CD4-positive, alpha-beta T cell treated with Interleukin-6 for 4 hours (primary cell): ENCODE data around the gene LRRC74B.
"Not testable (repeated sequence)": the region's sequence is repeated elsewhere in the genome, so short reads cannot be mapped to it uniquely, and the experiment has no call there.

ENCODE experiments used
- DNase-seq: peaks from one replicate; pipeline ENCODE4 v3.0.0-alpha.2; 2020; ENCODE audit warnings: mixed read lengths

LRRC74B gene

GRCh38 chr22:21045585-21046294, at the start of gene LRRC74B:
TSS of gene LRRC74B (plus strand) at chr22:21045946. CDS start at chr22:21045987, 41 bp downstream.
- peak; percentile 73 for DNase-seq

GRCh38 chr22:20996031-20996410, 49.7 kb upstream of the LRRC74B start:
- DNase-seq, result no peak

- no peak for DNase-seq
These were observed 48.9 kb upstream of the LRRC74B start for GRCh38 chr22:20996598-20997535.

GRCh38 chr22:20997536-20998257, 48.0 kb upstream of the LRRC74B start:
- DNase-seq, result no peak

- DNase-seq, result no peak
These were observed 47.1 kb upstream of the LRRC74B start for GRCh38 chr22:20998411-20999336.

- no peak for DNase-seq
These were observed 46.2 kb upstream of the LRRC74B start for GRCh38 chr22:20999350-21000206.

- DNase-seq, result no peak
These were observed 45.3 kb upstream of the LRRC74B start for GRCh38 chr22:21000207-21000986.

- DNase-seq, result no peak
These were observed 44.7 kb upstream of the LRRC74B start for GRCh38 chr22:21000987-21001600.

GRCh38 chr22:21001601-21002325, 44.0 kb upstream of the LRRC74B start, which contains the start of gene THAP7:
TSS of gene THAP7 (minus strand) at chr22:21002118. CDS start at chr22:21001911, 207 bp downstream.
- peak; percentile 98 for DNase-seq

GRCh38 chr22:21003782-21004181, 42.0 kb upstream of the LRRC74B start:
- DNase-seq, result no peak

GRCh38 chr22:21009208-21009607, 36.5 kb upstream of the LRRC74B start:
- DNase-seq, result not testable (repeated sequence)

GRCh38 chr22:21009638-21010425, 35.9 kb upstream of the LRRC74B start:
- DNase-seq, result no peak

GRCh38 chr22:21010426-21011113, 35.2 kb upstream of the LRRC74B start:
- DNase-seq, result no peak

- no peak for DNase-seq
These were observed 33.0 kb upstream of the LRRC74B start for GRCh38 chr22:21012446-21013407.

GRCh38 chr22:21013657-21014201, 32.0 kb upstream of the LRRC74B start:
- no peak for DNase-seq

GRCh38 chr22:21014202-21014725, 31.5 kb upstream of the LRRC74B start:
- DNase-seq, result peak; percentile 94
